Measurements from ENCODE around the gene ZBED4. TPM values are rescaled to one million over a fixed set of nuclear protein-coding genes. Genes with fewer than 3 reads are reported as not detected.

The ZBED4 gene
- polyA plus RNA-seq, 3 donors, result 15.2 to 18.6 (median 17.2) TPM

DNA sequence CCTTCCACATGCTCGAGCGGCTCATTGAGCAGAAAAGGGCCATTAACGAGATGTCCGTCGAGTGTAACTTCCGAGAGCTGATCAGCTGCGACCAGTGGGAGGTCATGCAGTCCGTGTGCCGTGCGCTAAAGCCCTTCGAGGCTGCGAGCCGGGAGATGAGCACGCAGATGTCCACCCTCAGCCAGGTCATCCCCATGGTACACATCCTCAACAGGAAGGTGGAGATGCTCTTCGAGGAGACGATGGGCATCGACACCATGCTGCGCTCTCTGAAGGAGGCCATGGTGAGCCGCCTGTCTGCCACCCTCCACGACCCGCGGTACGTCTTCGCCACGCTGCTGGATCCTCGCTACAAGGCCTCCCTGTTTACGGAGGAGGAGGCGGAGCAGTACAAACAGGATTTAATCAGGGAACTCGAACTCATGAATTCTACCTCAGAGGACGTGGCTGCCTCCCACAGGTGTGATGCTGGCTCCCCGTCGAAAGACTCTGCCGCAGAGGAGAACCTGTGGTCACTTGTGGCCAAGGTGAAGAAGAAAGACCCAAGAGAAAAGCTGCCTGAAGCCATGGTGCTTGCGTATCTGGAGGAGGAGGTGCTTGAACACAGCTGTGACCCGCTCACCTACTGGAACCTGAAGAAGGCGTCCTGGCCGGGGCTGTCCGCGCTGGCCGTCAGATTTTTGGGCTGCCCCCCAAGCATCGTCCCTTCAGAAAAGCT is 32.9 kb downstream of the ZBED4 start:
- DNase-seq (ENCODE audit: extremely low read depth in 1 of 11, low read depth in 9 of 11, low spot score in 4 of 11), result no peak

DNA sequence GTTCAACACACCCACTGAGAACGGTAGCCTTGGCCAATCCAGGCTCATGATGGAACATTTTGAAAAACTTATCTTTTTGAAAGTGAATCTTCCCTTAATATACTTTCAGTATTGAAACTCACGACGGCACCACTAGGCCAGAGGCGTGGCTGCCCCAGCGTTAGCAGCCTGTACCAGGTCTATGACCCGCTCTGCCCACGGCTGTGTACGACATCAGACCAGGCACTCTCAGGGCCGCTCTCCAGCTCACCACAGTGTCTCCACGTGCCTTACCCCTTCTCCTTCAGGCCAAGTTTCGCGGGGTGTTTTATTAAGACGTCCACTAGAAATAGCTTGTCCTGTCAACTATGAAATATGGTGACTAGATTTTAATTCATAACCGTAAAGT is 33.4 kb downstream of the ZBED4 start:
- DNase-seq (ENCODE audit: extremely low read depth in 1 of 11, low read depth in 9 of 11, low spot score in 4 of 11), result peak in 1 of 11 donors; percentile 14

DNA sequence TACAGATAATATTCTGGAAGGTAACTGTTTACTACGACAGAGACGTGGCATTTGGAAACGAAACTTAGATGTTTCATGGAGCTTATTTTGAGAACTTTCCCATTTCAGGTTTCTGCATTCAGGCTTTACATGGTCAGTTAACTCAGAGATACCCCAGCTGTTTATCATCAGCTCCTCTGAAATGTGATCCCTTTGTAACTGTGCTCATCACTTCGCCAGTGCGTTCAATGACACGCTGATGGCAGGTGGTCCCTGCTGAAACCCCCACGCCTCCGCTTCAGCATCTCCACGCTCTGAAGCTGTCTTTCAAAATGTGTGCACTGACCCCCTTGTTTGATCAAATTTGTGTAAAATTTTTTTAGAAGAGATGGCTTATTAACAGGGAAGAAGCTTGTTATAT is 34.1 kb downstream of the ZBED4 start:
- peak in 8 of 11 donors; percentile 13 to 67 (median 34) for DNase-seq (ENCODE audit: extremely low read depth in 1 of 11, low read depth in 9 of 11, low spot score in 4 of 11)

DNA sequence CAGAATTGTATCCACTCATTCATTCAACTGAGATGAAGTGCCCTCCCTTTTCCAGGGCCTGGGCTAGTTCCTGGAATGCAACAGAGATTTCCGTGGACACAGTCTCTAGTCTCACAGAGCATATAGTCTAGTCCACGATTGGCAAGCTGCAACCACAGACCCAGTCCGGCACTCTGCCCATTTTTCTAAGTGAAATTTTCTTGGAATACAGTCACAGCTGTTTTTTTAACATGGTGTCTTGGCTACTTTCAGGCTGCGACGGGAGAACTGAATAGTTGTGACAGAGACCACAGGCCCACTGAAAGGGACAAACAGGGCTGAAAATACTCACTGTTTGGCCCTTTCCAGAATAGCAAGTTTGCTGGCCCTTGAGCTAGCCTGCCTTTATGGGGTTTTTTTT is 35.4 kb downstream of the ZBED4 start:
- DNase-seq (ENCODE audit: extremely low read depth in 1 of 11, low read depth in 9 of 11, low spot score in 4 of 11), result no peak

DNA sequence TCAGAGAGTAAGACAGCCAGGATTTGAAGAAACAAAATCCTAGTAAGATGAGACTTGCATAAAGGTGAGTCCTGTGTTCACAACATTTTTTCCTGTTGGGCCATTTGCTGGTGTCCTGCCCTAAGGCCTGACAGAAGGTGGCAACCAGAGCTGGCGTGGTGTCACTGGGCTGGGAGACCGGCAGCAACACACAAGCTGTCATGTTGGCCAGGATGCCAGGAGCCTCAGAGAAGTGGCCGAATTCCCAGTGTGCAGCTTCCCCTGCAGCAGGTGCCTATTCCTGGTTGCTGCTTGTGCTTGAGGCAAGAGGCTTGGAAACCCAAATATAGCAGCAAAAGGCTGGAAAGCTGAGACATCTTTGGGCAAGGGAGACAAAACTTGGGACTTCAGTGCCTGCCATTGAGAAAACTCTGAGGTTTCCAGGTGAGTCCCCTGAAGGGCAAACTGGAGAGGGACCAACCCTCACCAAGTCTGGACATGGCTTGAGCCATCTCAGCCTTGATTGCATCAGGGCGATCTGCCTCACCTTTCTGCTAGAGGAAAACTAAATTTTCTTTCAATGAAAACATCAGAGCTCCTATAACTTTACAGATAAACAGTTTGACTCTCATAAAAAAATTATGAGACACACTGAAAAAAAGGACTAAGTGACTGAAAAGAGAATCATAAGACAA is 38.7 kb downstream of the ZBED4 start:
- DNase-seq (ENCODE audit: extremely low read depth in 1 of 11, low read depth in 9 of 11, low spot score in 4 of 11), result no peak

DNA sequence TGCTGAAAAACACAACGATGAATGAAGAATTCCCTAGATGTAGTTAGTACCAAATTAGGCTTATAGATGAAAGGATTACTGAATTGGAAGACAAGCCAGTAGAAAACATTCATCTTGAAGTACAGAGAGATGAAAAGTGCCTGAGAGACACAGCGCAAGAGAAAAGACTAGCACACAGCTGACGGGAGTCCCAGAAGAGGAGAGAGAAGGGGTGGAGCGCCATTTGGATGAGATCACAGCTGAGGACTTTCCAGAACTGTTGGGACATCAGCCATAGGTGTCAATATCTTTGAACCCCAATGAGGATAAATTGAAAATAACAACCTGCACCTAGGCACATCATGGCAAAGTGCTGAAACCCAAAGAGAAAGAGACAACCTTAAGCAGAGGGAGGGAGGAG is 39.4 kb downstream of the ZBED4 start:
- no peak for DNase-seq (ENCODE audit: extremely low read depth in 1 of 11, low read depth in 9 of 11, low spot score in 4 of 11)

DNA sequence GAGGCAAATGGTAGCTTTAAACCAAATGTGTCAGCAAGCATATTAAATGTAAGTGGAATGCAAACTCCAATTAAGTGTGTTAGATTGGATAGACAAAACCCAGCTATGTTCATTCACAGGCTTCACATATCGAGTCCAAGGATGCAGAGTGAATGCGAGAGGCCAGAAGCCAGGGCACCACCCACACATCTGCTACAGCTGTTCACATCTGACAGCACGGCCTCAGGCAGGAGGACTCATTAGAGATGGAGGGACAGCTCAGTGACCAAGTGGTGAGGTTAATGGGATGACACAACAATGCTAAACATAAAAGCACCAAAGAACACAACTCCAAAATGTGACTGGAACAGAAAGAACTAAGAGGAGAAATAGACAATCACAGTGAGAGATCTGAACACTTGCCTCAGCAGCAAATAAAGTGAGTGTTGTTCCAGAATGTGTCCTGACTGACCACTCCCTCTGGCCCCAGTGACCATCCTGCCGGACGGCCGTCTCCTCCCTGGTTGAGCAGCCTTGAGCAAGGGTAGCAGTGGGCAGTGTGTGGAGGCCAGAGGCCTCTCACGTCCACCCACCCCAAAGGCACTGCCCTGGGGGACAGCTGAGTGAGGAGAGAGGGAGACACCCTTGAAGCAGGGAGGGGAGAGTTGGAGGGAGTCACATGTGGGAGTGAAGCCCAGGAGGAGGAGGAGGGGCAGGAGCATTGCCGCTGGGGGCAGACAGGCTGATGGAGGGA is 40.8 kb downstream of the ZBED4 start:
- no peak for DNase-seq (ENCODE audit: extremely low read depth in 1 of 11, low read depth in 9 of 11, low spot score in 4 of 11)

DNA sequence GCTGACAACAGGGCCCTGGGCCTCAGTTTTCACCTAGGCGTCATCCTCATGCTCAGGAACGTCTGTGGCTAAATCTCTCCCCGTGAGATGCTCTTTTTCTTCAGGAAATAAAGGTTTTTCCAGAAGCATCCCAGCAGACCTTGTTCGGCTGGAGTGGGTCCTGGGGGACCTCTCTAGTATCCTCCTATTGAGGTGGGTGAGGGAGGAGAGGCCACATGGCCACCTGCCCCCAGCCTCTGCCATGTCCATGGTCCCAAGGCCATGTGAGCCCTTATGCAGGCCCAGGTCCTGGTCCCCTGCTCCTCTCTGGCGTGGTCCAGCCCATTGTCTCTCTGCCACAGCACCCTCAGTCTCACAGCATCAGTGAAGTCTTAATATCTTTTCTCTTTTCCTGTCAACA is 42.6 kb downstream of the ZBED4 start:
- DNase-seq (ENCODE audit: extremely low read depth in 1 of 11, low read depth in 9 of 11, low spot score in 4 of 11), result no peak

DNA sequence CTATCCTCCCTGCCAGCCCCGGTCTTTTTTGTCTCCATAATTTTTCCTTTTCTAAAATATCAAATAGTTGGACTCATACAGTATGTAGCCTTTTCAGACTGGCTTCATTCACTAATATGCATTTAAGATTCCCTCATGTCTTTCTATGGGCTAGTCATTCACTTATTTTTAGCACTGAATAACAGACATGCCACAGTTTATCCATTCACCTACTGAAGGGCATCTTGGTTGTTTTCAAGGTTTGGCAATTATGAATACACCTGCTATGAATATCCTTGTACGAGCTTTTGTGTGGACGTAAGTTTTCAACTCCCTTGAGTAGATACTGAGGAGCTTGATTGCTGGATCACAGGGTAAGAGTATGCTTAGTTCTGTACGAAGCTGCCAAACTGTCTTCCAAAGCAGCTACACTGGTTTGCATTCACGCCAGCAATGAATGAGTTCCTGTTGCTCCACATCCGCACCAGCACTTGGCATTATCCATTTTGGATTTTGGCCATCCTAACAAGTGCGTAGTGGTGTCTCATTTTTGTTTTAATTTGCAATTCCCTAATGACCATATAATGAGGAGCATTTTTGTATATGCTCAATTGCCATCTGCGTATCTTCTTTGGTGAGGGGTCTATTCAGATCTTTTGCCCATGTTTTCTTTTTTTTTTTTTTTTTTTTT is 43.5 kb downstream of the ZBED4 start:
- no peak for DNase-seq (ENCODE audit: extremely low read depth in 1 of 11, low read depth in 9 of 11, low spot score in 4 of 11)

DNA sequence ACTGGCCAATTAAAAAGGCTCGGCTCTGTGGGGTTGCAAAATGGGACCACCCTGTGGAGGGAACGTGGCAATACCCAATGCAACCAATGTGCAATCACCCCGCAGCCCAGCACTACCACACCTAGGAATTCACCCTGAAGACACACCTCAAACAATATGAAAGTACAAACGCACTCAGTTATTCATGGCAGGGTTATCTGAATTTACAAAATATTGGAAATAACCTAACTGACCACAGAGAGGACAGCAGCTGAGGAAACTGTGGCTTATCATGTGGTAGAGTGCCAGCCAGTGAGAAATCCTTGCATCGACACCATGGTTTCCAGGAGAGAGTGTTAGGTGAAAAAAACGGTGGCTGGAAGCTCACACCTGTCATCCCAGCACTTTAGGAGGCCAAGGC is 45.9 kb downstream of the ZBED4 start:
- DNase-seq (ENCODE audit: extremely low read depth in 1 of 11, low read depth in 9 of 11, low spot score in 4 of 11), result no peak

DNA sequence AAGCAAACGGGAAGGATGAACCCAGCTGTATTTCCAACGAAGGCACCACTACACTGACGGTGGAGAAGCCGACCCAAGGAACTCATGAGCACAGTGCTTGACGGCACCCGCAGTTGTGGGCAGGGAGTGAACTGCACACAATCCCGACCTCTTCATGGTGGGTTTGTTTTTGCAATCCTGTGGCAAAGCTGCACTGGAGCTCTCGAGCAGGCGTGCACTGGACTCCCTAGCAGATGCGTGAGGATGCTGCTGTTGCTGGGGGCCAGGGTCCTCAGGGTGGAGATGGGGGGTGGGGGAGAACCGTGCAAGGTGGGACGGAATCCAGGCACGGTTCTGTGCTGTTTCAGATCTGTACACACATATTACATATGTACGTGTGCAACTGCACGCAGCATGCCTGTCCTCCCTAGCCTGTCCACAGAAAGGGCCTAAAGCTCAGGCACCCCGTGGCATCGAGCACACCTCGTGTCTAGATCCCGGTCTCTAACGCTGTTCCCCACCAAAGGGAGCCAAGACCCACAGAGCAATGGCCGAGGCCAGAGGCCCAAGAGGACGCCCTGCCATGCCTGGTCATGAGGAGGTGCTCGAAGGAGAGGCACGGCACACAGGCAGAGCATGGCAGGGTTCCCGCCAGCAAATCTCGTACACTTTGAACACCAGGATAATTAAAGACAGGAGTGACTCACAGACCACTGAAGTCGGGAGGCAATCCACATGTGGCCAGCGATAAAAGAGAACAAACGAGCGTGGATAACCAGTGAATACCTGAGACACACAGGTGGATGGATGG is 47.0 kb downstream of the ZBED4 start:
- DNase-seq (ENCODE audit: extremely low read depth in 1 of 11, low read depth in 9 of 11, low spot score in 4 of 11), result no peak

DNA sequence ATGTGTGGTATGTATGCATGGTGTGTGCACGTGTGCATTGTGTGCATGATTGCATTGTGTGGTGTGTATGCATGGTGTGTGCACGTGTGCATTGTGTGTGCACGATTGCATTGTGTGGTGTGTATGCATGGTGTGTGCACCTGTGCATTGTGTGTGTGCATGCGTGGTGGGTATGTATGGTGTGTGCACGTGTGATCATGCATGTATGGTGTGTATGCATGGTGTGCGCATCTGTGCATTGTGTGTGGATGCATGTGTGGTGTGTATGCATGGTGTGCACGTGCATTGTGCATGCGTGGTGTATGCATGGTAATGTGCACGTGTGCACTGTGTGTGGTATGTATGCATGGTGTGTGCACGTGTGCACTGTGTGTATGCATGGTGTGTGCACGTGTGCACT is 47.8 kb downstream of the ZBED4 start:
- DNase-seq (ENCODE audit: extremely low read depth in 1 of 11, low read depth in 9 of 11, low spot score in 4 of 11), result no peak

DNA sequence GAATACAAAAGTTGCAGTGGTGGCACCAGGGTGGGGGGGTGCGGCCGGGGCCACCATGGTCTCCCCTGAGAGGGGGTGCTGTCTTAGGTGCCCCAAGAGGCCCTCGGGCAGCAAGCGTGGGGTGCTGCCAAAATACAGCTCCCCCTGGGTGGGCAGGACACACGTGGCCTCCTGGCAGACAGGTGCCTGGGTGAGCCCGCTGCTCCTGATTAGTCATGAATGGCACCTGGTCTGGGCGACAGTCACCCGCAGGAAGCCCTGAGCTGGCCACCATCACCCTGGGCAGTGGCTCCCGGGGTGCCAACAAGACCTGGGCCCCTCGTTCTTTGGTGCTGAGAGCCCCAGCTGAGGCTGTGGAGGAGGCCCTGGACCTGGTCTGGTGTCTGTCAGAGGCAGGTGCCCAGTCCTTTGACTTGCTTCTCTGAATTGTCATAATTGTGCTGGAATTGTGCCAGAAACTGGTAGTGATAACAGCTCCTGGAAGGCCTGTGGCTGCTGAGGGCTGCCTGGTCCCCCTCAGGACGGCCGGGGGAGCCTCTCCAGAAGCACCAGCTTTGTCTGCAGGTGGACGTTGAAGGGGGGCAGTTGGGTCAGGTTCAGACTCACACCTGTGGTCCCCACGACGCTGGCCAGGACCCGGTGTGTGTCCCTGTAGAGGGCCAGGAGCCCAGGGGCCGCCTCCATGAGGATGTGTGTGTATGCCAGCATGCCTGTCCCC is 49.8 kb downstream of the ZBED4 start:
- no peak for DNase-seq (ENCODE audit: extremely low read depth in 1 of 11, low read depth in 9 of 11, low spot score in 4 of 11)

DNA sequence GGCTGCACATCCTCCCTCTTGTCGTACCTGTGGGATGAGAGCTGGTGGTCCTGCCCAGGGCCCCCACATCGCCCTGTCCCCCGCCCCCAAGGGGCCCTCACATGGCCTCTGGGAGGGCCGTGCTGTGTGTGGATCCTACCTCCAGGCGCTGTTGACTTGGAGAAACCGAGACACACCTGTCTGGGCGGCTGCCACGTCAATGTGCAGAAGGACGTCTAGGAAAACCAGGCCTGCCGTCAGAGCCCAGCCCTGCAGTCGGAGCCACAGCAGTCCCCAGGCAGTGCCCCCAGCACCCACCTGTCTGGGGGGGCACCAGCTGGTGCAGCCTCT is 50.4 kb downstream of the ZBED4 start:
- no peak for DNase-seq (ENCODE audit: extremely low read depth in 1 of 11, low read depth in 9 of 11, low spot score in 4 of 11)

DNA sequence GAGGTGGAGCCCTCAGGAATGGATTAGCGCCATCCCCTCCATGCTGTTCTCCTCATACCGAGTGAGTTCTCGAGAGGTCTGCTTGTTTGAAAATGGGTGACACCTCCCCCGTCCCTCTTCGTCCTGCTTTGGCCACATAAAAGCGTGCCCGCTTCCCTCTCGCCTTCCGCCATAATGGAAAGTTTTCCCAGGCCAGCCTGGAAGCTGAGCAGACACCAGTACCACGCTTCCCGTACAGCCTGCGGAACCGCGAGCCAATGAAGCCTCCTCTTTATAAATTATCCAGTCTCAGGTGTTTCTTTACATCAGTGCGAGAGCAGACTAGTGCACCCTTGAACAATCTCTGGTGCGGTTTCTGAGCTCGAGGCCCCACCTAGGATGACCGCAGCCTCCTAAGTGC is 51.8 kb downstream of the ZBED4 start:
- no peak for DNase-seq (ENCODE audit: extremely low read depth in 1 of 11, low read depth in 9 of 11, low spot score in 4 of 11)

DNA sequence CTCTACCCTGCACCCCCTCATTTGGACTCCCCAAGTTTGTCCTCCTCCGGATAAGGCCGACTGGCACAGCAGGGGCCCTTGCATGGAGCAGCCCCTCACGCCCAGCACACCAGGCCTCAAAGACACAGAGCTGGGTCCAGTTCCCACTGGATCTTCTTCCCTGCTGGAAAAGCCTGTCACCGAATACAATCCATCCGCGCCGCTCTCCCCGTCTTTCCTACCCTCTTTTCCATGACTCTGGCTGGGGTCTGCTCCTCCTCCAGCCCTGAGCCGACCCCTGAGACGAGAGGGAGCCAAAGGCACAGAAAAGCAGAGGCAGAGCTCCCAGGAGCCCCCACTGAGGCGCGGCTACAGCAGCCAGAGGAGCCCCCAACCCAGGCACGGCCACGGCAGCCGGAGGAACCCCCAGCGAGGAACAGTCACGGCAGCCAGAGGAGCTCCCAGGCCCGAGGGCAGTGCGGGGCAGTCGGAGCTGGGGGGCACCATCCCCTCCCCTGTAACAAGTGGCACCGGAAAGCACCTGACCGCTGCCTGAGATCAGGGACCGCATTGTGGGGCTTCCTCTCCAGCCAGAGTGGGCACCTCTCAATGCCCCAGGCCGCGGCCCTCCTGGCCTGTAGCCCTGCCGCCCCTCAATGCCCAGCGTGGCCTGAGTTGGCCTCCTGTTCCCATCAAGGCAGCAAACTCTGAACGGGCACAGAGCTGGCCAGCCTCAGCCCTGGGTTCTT is 52.6 kb downstream of the ZBED4 start:
- DNase-seq (ENCODE audit: extremely low read depth in 1 of 11, low read depth in 9 of 11, low spot score in 4 of 11), result no peak

DNA sequence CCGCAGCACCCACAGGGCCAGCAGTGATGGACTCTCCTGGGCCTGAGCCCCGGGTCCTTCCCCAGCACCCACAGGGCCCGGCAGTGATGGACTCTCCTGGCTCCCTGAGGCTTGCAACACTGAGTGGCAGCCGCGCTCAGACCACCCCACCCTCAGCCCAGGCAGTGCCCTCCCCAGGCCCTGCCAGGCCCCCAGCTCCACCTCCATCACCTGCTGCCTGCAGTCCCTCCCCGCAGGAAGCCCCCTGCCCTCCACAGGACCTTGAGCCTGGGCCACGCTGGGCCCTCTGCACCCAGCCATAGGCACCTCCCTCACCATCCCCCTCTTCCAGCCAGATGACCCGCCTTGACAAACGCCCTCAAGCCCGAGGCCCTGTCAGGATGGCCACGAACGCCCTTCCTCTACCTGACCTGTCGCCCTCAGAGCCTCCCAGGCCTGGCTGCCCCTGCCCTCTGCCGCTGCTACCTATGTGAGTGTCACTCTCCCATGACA is 53.2 kb downstream of the ZBED4 start:
- no peak for DNase-seq (ENCODE audit: extremely low read depth in 1 of 11, low read depth in 9 of 11, low spot score in 4 of 11)

DNA sequence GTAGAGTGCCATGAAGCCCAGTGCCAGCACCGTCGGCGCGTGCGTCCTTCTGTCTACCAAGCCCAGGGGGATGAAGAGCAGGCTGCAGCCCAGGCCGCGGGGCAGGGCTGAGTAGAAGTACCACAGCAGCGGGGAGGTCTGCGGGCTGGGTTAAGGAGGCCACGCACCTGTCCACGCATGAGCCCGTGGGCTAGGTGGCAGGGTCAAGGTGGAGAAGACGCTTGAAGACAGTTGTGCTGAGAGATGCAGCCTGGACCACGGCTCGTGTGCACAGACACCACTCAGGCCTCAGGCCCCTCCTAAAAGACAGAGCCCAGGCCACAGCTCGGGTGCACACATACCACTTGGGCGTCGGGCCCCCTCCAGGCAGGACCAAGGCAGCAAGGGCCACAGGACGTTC is 54.2 kb downstream of the ZBED4 start:
- no peak for DNase-seq (ENCODE audit: extremely low read depth in 1 of 11, low read depth in 9 of 11, low spot score in 4 of 11)

All from renal cortex interstitium (tissue), 11 donors.